NCI-H774 (cell line): ENCODE measurements around the gene ALX4.
A peak's percentile ranks its signal among the peaks of the same experiment; 100 is the strongest.

Experiments
- DNase-seq: peaks from one replicate; lab custom pipeline; 2025; lab: John Stamatoyannopoulos, UW

ALX4 gene

DNA sequence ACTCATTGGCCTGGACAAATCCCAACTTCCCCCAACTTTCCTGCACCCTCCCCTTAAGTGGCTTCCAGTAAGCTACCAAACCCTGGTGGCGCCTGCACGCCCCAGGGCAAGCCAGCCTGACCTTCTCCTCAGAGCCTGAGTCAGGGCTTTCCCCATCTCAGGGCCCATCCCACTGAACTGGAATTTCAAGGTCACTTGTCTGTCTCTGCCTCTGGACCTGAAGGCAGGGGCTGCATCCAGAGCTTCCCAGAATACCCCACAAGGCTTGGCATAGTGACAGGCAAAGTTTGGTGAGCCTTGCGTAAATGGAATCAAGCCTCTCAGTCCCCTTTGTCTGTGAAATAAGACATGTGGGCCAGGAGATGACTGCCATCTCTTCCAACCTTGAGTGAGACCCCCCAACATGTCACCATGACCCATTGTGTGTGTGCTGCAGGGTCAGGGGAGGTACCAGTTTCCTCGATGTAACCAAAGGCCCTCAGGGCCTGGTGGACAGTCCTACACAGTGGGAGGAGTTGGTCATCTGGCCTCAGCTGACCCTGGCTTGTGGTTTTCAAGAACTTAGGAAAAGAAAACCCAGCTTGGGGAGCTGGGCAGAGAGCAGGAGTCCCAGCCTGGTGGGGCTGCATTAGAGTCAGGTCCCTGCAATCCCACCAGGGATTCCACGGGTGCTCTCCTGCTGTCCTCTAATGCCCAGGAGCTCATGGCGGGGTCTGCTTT is 8.9 kb downstream of the ALX4 start:
- no peak for DNase-seq

DNA sequence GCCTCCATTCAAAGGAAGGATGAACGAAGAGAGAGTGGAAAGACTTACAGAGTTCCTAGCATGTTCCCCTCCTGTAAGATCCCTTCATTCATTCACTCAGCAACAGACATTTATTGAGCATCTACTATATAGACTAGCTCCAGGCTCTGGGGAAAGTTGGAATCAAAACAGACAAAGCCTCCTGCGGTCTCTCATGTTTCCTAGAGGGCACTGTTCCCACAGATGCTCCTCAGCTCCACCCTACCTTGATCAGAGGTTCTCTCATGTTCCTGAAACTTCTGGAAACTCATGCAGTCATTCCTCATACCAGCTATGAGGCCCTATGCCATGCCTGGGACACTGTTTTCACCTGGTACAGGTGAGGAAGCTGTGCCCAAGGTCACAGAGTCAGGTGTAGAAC is 11.1 kb downstream of the ALX4 start:
- no peak for DNase-seq

DNA sequence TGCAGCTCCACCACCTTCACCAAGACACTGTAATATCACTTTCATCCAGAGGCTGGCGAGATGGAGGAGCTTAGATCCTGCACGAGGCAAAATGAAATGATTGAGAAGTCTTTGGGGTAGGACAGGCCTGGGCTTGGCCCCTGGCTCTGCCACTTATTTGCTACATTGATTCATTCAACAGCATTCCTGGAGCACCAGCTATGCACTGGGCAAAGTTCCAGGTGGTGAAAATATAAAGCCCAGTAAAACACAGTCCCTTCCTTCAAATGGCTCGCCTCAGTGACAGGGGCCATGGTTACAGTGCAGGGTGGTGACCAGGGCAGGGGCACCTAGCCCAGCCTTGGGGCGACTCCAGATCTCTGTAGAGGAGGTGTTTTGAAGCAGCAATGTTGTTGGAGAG is 19.7 kb downstream of the ALX4 start:
- DNase-seq, result no peak

DNA sequence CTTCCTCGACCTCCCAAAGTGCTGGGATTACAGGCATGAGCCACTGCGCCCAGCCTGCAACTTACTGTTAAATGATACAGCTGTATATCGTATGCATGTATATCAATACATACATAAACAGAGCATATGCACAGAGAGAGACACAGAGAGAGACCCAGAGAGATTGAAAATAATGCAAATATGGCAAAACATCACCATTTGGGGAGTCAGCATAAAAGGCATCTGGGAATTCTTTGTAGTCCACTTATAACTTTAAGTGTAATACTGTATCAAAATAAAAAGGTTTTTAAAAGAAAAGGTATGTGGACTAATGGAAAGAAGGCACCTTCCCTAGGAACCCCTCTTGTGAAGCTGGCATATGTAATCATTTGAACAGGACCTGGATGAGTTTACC is 21.8 kb downstream of the ALX4 start:
- DNase-seq, result no peak

DNA sequence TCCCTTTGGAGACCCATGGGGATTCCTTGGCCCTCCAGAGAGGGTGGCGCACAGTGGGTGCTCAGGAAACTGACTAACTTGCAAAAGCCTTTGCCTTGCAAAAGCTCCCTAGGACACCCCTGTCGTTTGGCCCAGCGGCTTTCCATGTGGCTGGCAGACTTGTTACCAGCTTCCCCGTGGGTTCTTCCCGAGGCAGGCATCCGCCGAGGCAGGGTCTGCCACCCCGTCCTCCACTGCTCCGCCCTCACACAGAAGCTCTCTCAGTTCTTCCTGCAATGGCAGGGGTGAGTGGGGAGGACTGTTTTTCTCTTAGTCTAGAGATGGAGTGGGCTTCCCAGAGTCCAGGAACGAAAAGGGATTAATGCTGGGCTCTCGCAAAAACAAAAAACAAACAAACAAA is 23.0 kb downstream of the ALX4 start:
- no peak for DNase-seq

DNA sequence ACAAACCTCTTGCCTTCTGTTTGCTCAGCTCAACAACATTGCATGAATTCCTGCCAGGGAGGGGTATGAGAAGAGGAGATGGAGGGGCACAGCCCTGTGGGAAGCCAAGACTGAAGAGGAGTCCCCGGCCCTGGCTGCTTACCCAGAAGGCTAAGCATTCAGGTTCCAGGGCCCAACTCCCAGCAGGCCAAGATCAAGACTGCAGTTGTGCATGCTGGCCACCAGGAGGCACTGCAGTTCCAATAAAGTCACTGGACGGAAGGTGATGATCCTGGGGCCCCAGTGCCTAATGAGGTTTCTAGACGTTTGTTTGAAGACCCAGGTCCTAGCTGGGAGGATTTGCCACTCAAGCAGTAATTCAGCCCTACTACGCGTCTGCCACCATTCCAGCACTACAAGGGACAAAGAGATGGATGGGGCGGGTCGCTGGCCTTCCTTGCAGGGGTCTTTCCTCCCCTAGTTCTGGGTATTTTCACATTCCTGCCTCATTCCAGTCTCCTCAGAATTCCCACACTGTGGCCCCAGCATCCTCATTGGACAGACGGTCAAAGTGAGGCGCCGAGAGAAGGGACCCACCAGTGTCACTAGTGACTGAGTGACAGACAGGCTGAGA is 23.6 kb downstream of the ALX4 start:
- DNase-seq, result peak; percentile 57

DNA sequence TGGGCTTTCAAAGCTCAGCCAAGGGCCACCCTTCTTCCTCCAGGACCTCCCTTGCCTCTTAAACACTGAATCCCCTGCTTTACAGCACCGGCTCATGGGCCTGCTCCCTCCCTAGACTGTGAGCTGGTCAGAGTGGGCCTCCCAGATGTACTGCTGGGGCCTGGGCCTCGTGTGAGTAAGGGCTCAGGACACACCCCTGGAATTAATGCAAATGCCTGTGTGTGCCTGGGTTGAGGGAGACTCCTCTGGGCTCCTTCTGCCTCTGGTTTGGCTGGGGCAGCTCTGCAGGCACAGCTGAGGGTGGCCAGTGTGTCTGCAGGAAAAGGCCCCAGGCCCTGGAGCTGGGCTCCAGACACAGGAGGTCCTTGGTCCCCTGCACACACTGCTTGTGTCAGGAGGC is 24.2 kb downstream of the ALX4 start:
- no peak for DNase-seq

DNA sequence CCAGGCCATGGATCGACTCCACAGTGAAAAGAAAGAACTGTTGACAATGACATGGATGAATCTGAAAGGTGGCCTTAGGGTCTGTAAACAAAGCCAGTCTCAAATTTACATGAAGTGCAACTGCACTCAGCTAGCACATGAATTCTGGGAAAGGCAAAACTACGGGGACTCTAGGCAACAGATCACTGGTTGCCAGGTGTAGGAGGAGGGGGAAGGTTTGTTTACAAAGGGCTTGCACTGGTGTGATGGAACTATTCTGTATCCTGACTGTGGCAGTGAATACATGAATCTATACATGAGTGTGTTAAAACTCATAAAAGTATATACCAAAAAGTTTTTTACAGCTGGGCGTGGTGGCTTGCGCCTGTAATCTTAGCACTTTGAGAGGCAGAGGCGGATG is 27.3 kb downstream of the ALX4 start:
- DNase-seq, result peak; percentile 6

DNA sequence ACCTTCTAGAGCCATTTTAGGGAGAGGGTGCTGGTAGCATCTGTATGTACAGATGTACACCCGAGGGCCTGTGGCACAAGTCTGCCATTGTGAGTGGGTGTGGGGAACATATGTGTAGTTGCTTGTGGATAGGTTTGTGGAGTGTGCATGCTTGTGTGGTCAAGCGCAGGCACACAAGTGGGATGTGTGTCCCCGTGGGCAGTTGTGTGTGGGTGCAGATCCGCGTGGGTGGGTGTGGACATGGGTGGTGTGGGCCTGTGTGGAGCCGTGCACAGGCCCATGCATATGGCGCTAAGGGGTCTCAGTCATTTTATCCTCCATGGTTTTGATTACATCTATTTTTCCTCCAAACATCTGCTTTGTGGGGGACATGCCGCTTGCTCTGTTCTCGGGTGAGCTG is 28.8 kb downstream of the ALX4 start:
- DNase-seq, result no peak

DNA sequence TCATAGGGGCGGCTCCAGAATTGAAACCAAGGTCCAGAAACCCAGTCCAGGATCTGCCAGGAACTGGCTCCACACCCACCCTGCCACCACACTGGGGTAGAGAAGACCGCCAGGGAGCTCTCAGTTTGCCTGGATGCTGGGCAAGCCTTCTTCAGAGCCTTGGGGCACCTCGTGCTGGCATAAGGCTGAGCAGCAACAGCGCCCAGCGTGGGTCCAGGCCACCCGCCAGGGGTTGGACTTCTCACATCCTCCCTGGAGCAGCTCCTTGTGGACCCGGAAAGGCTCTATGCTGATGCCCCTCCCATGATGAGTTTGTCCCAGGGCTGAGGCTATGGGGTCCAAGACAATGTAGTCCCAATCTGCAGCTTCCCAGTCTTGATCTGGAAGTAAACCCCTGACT is 29.7 kb downstream of the ALX4 start:
- no peak for DNase-seq

DNA sequence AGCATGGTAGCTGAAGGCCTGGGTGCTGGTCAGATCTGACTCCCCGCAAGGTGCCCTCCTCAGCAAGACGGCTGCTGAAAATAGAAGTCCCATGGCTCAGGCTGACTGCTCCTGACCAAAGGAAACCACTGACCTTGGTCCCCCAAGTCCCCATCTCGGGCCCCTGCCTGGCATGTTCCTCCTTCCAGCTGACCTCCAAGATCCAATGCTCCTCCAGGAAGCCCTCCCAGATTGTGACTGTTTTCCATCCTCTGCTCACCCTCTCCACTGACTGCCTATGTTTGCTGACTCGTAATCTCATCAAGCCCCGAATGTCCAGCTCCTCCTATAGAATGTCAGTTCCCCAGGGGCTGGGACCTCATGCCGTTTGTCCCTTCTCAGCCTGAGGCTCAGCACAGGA is 30.5 kb downstream of the ALX4 start:
- no peak for DNase-seq

DNA sequence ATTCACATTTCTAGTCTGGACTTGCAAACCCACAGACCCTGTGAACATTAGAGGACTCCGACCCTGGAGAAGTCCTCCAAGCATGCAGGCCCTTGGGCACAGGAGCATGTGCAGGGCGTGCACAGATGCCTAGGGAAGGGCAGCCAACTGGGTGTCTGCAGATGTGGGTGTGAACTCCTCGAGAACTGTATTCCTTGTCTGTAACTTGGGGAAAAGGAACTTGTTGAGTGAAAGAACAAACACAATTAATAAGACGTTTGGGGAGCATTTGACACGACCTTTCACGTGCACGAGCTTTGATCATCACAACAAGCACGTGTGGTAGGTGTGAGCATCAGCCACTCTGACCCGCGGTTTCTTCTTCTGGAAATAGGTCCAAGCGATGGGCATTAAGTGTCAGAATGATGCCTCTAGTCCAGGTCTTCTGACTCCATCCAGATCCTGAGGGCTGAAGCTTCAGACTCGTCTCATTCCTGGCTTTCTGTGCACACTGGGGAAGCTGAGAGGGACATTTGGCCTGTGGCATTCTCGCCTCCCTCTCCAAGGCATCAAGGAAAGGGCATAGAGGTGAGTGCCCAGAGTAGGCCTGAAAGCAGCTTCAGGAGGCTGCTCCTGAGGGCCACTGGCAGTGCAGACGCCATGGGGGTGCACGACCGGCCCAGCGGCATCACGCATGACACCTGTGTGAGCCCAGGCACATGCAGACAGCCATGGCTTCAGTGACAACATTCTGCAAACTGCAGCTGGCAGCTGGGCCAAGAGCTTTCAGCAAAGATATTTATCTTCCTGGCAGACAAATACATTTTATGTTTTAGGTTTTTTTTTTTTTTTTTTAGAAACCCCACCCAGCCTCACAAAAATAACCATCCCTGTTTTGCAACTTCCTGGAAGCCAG is 32.5 kb downstream of the ALX4 start:
- DNase-seq, result no peak

DNA sequence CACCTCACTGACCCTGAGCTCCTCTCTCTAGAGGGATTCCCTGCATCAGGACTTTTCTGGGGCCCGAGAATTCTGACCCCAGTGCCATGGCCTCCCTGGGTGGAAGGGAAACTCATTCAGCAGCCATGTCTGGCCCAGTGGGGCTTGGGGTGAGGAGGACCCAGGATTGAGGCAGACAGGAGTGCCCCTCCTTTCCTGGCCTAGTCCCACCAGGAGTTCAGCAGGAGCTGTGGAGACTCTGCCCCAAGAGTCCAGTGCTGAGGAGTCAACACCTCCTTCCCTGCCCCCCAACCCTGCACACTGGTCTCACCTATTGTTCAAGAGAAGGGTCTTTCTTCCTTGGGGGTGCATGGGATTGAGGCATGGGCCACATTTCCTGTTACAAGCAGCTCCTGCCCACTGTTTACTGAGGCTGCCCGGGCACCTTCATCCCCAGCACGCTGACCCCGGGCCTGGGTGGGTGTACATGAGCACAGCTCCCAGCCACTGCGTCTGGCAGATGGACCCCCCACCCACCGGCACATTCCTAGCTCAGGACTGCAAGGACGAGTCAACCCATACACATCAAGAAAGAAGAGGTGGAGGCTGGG is 33.9 kb downstream of the ALX4 start:
- no peak for DNase-seq

DNA sequence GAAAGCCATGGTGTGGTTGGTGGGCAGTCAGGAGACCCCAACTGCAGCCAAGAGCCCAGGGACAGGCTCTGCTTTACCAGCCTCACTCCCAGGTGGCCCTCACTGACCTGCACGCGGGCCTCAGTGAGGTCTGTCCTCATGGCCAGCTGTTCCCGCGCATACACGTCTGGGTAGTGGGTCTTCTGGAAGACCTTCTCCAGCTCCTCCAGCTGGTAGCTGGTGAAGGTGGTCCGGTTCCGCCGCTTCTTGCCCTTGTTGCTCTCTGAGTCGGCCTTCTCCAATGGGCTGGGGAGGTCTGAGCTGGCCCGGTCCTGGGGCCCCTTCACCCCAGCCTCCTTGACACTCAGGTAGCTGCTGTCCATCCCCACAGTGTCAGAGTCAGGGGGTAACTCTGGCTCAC is 34.7 kb downstream of the ALX4 start:
- no peak for DNase-seq

DNA sequence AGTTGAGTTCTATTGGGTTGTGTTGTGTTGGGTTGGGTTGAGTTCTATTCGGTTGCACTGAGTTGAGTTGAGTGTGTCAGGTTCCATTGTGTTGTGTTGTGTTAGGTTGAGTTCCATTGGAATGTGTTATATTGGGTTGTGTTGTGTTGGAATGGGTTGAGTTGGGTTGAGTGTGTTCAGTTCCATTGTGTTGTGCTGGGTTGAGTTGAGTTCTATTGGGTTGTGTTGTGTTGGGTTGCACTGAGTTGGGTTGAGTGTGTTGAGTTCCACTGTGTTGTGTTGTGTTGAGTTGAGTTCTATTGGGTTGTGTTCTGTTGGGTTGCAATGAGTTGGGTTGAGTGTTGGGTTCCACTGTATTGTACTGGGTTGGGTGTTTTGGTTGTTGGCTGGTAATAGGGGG is 35.5 kb downstream of the ALX4 start:
- no peak for DNase-seq

DNA sequence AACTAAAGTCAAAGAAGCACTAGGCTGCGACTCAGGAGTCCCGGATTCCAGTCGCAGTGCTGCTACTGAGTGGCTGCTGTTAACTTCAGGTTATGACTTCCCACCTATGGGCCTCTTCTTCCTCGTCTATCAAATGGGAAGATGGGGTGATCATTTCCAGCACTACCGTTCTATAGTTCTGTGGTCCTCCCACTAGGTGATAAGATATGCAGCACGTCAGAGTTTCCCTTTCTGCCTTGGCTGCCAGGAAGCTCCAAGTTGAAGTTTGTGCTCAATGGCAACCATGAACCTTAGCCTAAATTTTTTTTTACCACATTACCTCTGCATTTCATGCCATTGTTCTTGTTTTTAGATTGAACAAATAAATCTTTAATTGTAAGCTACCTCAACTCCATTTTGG is 38.7 kb downstream of the ALX4 start:
- no peak for DNase-seq

DNA sequence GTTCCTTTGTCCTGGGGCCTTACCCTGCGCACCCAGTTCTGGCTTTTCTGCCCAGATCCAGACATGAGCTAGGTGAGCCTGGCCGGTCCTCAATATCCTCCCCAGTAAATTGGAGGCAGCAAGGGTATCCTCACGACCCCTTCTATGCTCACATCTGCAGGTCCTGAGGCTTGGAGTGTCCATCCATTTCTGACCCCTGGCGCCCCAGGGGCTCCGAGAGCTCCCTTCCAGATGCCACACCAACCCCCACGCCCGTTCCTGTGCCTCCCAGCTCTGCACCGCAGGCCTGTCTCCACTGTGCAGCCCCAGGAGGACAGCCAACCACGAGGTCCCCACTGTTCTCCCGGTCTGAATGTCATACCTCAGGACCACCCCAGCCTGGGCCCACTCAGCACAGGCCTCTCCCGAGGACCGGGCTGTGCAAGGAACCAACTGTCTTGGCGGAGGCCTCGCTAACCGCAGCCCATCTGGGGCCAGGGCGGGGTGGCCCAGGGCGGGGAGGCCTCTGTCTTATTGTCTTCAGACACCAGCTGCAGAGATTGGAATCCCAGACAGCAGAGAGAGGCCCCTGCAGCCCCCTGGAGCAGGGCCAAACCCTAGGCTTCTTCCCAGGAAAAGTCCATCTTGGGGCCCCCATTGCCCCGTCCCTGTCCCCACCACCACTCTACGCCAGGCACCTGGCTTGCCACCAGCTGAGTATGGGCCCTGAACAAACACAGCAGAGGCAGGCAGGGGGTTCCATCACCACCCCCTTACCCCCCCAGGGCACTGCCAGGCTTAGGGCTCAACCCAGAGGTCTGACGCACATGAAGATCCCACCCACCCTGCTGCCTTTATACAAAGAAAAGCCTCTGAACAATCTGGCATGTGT is 39.3 kb downstream of the ALX4 start:
- DNase-seq, result no peak

DNA sequence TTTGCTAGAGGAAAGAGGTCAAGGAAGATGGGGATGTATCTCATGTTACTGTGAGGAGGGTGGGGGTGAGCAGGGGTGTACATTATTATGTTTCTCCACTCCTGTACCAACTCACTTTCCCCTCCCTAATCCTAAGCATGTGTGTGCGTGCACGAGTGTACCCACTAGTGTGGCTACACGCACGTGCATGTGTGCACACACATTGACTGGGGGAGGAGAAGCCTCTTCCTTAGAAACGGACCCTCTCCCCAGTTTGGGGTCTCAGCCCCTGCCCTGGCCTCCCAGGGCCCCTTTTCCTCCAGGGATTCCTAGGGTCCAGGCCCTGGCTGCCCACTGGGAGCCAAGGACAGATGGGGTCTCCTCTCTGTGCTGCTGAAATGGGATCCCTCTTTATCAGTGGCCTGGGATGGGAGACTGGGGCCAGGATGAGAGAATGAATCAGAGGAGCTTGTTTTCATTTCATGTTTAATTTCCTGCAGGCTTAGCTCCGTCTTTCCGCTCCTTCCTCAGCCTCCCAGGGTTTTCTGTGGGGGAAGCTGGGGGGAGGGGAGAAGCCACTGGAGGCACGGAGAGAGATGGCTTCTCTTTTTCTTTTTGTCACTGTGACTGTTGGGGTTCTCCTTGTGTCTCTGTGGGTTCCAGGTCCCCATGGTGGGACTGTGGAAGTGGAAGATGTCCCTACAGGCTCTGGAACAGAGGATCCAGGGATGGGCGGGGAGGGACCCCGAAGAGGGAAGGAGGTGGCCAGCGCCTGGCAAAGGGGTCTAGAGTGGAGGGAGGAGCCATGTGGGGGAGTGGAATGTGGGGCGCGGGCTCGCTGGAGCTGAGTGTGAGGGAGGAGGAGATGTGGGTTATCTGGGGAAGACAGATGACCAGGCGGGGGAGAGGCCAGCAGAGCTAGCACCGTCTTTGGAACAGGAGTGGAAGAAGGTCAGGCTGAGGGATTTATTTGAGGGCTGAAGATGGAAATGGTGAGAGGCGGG is 40.3 kb downstream of the ALX4 start:
- no peak for DNase-seq

DNA sequence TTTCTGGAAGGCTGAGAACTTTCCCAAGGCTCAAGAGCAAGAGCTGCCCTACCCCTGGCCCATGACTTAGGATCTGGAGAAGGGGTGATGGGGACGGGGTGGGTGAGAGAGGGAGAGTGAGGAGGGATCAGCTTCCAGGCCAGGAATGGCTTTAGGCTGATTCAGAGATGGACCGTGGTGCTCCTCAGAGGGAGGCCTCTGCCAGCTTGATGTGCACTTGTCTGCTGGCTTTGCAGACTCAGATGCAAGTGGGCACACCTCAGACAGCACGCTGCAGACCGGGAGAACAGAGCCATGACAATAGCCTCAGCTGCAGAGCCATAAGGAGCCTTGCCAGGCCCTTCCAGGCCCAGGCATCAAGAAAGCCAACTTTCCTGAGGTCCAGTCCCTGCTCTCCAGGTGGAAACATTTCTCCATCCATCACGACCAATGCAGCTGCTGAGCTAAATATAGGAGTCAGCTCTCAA is 41.3 kb downstream of the ALX4 start:
- DNase-seq, result no peak
